ENCODE measurements around the gene GZMA.
"Not testable (repeated sequence)": the region's sequence is repeated elsewhere in the genome, so short reads cannot be mapped to it uniquely, and the experiment has no call there.

GZMA gene

DNA sequence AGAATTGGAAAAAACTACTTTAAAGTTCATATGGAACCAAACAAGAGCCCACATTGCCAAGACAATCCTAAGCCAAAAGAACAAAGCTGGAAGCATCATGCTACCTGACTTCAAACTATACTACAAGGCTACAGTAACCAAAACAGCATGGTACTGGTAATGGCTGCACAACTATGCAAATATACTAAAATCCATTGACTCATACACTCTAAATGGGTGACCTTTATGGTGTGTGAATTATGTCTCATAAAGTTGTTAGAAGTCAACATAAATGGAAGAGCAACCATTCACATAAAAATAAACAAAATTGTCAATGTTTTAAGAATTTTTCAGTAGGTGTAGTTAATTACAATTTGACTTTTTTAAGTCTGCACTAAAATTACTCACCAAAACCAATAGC lies 1.3 kb upstream of the GZMA start:
- Mint-ChIP-seq H3K4me1 (peaks cover 78% of the 10 kb centered on the region), H3K9me3 (peaks cover 15 to 32% of the 10 kb centered on the region in 2 donors), H3K27me3 (peaks cover 34% of the 10 kb centered on the region)
- not testable (repeated sequence) for H3K27ac Mint-ChIP-seq, DNase-seq, H3K4me3 Mint-ChIP-seq
- peak; percentile 27 for ATAC-seq

DNA sequence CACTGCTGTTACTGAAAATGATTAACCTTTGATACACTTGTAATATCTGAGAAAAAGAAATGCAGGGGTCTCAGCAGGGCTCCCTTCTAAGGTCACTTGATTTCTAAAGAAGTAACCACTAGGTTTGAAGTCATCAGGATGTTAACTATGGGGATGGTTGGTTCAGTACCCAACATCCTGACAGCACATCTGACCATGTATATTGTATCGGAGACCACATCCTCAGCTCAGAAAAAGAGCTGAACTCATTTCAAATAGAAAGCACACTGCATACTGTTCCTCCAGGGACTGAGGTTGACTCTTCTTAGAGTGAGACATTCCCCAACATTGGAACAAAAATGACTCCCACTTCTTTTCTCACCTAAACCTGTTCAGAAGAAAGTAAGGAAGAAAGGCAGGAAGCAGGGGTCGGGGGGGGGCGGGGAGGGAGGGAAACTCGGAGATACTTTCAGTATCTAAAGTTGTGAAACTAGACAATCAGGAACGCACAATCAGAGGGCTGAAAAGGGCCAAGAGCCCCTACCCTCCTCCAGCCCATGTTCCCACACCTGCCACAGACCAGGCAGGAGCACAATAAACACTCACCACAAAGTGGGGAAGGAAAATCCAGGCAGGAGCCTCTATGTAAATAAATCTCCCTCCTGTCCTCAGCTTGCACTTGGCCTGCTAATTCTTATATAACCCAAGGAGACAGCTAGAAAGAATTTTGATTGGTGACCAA lies 730 bp upstream of the GZMA start:
- peaks cover 15 to 32% of the 10 kb centered on the region in 2 donors for H3K9me3 Mint-ChIP-seq
- H3K27me3 Mint-ChIP-seq = peaks cover 34% of the 10 kb centered on the region
- H3K4me3 Mint-ChIP-seq = peak overlapping the region; percentile 75 to 79
- peak; percentile 27 to 39 for DNase-seq
- peak overlapping the region; percentile 63 to 77 for H3K27ac Mint-ChIP-seq
- peaks cover 73% of the 10 kb centered on the region for H3K4me1 Mint-ChIP-seq
- ATAC-seq = peak; percentile 95

GRCh38 chr5:55104036-55104772 lies 1.8 kb downstream of the GZMA start:
- DNase-seq (no peak), ATAC-seq (no peak)
- H3K27me3 Mint-ChIP-seq = peaks cover 25% of the 10 kb centered on the region
- peaks cover 5 to 14% of the 10 kb centered on the region in 2 donors for H3K9me3 Mint-ChIP-seq
- H3K4me1 Mint-ChIP-seq = peaks cover 50% of the 10 kb centered on the region
- no peak overlapping the region for H3K27ac Mint-ChIP-seq
- H3K4me3 Mint-ChIP-seq = peak overlapping the region in 1 of 2 donors; percentile 17

GRCh38 chr5:55104946-55105701 lies 2.7 kb downstream of the GZMA start:
- peaks cover 20% of the 10 kb centered on the region for H3K27me3 Mint-ChIP-seq
- DNase-seq = no peak
- no peak for ATAC-seq
- H3K4me1 Mint-ChIP-seq = peaks cover 45% of the 10 kb centered on the region
- H3K4me3 Mint-ChIP-seq = no peak overlapping the region
- no peak overlapping the region for H3K27ac Mint-ChIP-seq
- H3K9me3 Mint-ChIP-seq = peaks cover 0 to 8% of the 10 kb centered on the region in 2 donors

DNA sequence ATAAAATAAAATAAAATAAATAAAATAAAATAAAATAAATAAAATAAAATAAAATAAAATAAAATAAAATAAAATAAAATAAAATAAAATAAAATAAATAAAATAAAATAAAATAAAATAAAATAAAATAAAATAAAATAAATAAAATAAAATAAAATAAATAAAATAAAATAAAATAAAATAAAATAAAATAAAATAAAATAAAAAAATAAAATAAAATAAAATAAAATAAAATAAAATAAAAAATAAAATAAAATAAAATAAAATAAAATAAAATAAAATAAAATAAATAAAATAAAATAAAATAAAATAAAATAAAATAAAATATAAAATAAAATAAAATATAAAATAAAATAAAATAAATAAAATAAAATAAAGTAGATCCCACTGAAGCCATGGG lies 3.5 kb downstream of the GZMA start:
- not testable (repeated sequence) for ATAC-seq, DNase-seq, H3K4me3 Mint-ChIP-seq, H3K27ac Mint-ChIP-seq, H3K9me3 Mint-ChIP-seq
- Mint-ChIP-seq H3K4me1 (peaks cover 39% of the 10 kb centered on the region), H3K27me3 (peaks cover 20% of the 10 kb centered on the region)

- Mint-ChIP-seq H3K9me3 (no peaks in the 10 kb centered on the region), H3K27me3 (peaks cover 25% of the 10 kb centered on the region), H3K27ac (no peak overlapping the region), H3K4me3 (no peak overlapping the region), H3K4me1 (peaks cover 33% of the 10 kb centered on the region)
- ATAC-seq = no peak
- DNase-seq = no peak
These were observed 6.2 kb downstream of the GZMA start for GRCh38 chr5:55108661-55109060.

- Mint-ChIP-seq H3K27me3 (peaks cover 14% of the 10 kb centered on the region), H3K27ac (no peak overlapping the region), H3K4me3 (no peak overlapping the region), H3K9me3 (no peaks in the 10 kb centered on the region), H3K4me1 (peaks cover 22% of the 10 kb centered on the region)
- DNase-seq (no peak), ATAC-seq (no peak)
These were observed 7.8 kb downstream of the GZMA start for GRCh38 chr5:55110217-55110616.

DNA sequence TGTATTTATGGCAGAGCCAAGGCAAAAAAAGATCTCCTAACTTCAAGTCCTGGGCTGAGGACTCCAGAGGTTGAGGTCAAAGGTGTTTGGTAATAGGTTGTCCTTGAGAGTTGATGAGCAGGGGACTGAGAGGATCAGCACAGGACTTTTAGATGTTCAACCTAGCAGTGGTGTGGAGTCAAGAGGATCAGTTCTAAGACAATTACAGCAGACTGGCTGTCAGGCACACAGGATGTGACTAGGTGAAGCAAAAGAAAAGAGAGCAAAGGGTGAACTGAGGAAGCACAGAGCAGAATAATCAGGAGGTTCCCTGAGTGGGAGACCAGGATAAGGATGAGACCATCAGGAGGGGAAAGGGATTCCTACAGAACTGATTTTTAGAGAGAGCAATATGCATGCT lies 10.9 kb downstream of the GZMA start:
- no peak overlapping the region for H3K27ac Mint-ChIP-seq

GRCh38 chr5:55114061-55114460 lies 11.6 kb downstream of the GZMA start:
- DNase-seq (no peak), ATAC-seq (no peak)
- peaks cover 20% of the 10 kb centered on the region for H3K4me1 Mint-ChIP-seq
- no peak overlapping the region for H3K27ac Mint-ChIP-seq
- H3K4me3 Mint-ChIP-seq = no peak overlapping the region
- peaks cover 12% of the 10 kb centered on the region for H3K27me3 Mint-ChIP-seq
- no peaks in the 10 kb centered on the region for H3K9me3 Mint-ChIP-seq

More for the DNA sequence above, 10.9 kb downstream of the GZMA start:
- Mint-ChIP-seq H3K27me3 (peaks cover 12% of the 10 kb centered on the region), H3K4me1 (peaks cover 20% of the 10 kb centered on the region), H3K9me3 (no peaks in the 10 kb centered on the region), H3K4me3 (no peak overlapping the region)
- no peak for DNase-seq
- no peak for ATAC-seq

DNA sequence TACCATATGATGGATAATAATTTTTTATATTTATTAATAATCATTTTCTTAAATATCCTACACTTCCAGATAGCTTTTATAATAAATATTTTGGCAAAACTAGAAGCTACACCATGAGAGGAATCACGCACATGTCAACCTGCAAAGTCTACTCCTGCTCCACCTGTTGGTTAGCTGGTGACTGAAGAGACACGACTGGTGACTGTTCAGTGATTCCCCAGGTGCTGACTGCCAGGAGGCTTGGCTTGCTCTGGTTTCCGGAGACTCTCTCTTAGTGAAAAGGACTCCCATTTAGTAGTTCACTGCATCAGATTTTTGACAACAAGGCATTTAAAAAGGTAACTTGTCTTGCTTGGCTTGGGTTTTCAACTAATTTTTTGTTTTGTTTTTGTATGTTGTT lies 20.9 kb downstream of the GZMA start:
- H3K4me3 Mint-ChIP-seq = no peak overlapping the region
- H3K27me3 Mint-ChIP-seq = no peaks in the 10 kb centered on the region
- no peak overlapping the region for H3K27ac Mint-ChIP-seq
- H3K4me1 Mint-ChIP-seq = no peaks in the 10 kb centered on the region
- no peak for DNase-seq
- H3K9me3 Mint-ChIP-seq = no peaks in the 10 kb centered on the region
- no peak for ATAC-seq

DNA sequence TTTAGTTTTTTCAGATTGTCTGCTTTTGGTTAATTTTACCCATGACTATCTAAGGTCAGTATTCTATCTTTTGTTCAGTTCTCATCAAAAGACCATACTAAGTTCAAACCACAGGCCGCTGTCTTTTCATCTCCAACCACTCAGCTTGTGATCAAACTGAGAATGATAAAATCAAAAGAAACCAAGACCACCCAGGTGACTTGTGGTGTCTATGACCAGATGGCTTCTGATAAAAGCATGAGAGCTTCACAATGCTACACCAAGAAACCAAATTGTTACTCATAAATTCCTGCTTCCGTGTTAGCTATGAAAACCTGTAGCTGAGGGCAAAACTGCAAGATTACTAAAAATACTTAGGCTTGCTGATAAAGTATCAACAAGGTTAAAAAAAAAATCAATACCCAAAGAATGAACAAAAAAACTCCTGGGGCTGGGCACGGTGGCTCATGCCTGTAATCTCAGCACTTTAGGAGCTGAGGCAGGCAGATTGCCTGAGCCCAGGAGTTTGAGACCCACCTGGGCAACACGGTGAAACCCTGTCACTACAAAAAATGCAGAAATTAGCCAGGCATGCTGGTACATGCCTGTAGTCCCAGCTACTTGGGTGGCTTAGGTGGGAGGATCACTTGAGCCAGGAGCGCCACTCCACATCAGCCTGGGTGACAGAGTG lies 31.7 kb downstream of the GZMA start:
- ATAC-seq (peak; percentile 99), DNase-seq (peak; percentile 50 to 60)
- Mint-ChIP-seq H3K4me3 (peak overlapping the region; percentile 43 to 54), H3K27me3 (peaks cover 31% of the 10 kb centered on the region), H3K27ac (peak overlapping the region; percentile 34 to 61), H3K4me1 (peaks cover 21% of the 10 kb centered on the region), H3K9me3 (peaks cover 21 to 34% of the 10 kb centered on the region in 2 donors)

- ATAC-seq (no peak), DNase-seq (no peak)
- Mint-ChIP-seq H3K4me3 (no peak overlapping the region), H3K27me3 (peaks cover 31% of the 10 kb centered on the region), H3K4me1 (peaks cover 32% of the 10 kb centered on the region), H3K27ac (no peak overlapping the region), H3K9me3 (peaks cover 11 to 13% of the 10 kb centered on the region in 2 donors)
These were observed 34.1 kb downstream of the GZMA start for GRCh38 chr5:55136521-55136920.

GRCh38 chr5:55140908-55141665 lies 38.6 kb downstream of the GZMA start:
- DNase-seq = no peak
- peak overlapping the region in 1 of 2 donors; percentile 55 for H3K27ac Mint-ChIP-seq
- peak overlapping the region in 1 of 2 donors; percentile 19 for H3K4me3 Mint-ChIP-seq
- ATAC-seq = peak; percentile 7
- peaks cover 21% of the 10 kb centered on the region for H3K4me1 Mint-ChIP-seq
- no peaks in the 10 kb centered on the region for H3K9me3 Mint-ChIP-seq
- H3K27me3 Mint-ChIP-seq = peaks cover 49% of the 10 kb centered on the region

DNA sequence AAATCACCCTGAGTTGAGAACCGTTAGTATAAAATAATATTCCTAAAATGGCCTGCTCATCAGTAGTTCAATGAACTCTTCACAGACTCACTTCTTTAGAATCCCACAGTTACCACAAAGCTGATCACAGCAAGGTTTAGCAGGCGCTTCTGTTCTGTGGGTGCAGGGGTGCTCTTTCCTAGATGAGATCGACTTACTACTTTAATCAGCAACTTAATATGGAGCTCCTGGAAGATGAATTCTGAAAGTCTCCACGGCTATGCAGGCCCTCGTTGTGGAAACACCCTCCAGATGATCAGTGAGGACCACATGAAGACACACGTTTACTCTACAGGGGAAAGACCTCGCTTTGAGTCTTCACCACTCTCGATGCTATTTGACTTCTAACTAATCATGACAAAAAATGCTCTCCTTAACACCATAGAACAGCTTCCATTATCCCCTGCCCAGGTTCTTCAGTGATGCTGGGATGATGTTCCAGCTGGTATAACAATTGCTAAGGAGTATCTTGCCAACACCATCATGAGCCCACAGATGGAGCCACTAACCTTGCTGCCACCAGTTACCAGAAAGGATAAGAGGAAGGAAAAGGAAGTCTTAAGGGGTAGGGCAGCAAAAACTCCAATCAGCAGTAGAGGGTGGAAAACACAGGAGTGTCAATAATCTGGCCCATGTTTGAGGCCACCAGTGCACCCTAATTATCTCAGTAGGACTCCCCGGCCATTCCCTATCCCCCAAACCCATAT lies 39.7 kb downstream of the GZMA start:
- ATAC-seq (peak; percentile 67), DNase-seq (no peak)
- Mint-ChIP-seq H3K9me3 (no peaks in the 10 kb centered on the region), H3K4me1 (peaks cover 27% of the 10 kb centered on the region), H3K27ac (no peak overlapping the region), H3K4me3 (no peak overlapping the region), H3K27me3 (peaks cover 54% of the 10 kb centered on the region)

Measured in stimulated activated naive CD8-positive, alpha-beta T cell treated with anti-CD3 and anti-CD28 coated beads, Interleukin-15, amount 100 ng/mL, for 72 hours (primary cell).